Neural cell (in vitro differentiated cells): Measurements from ENCODE around the gene DMRTA2. TPM values are rescaled to one million over a fixed set of nuclear protein-coding genes. Genes with fewer than 3 reads are reported as not detected.

Experiments
- H2AFZ ChIP-seq: fragments of 200-600, 300-800 bp; sonication (generic), shearing (Covaris generic); 2 replicates; pipeline ENCODE4 v1.6.0; 2014; ENCODE audit warnings: low read depth, mild to moderate bottlenecking, antibody characterized with exemption, low read length, moderate library complexity
- H3F3A ChIP-seq: fragments of 200-600 bp; shearing (Covaris generic); 2 replicates; pipeline ENCODE4 v1.6.1; 2016; ENCODE audit warnings: mild to moderate bottlenecking, moderate library complexity, mixed read lengths, antibody characterized with exemption, low read length; ENCODE audit not compliant: insufficient read depth, poor library complexity, severe bottlenecking
- H3K27ac ChIP-seq: fragments of 200-600, 300-800 bp; sonication (generic), shearing (Covaris generic); 2 replicates; pipeline ENCODE4 v1.5.1; 2014; ENCODE audit warnings: mild to moderate bottlenecking, low read length, moderate library complexity
- H3K27me3 ChIP-seq: fragments of 300-800, 200-600 bp; sonication (generic), shearing (Covaris generic); 2 replicates; pipeline ENCODE4 v1.6.0; 2014; ENCODE audit warnings: mild to moderate bottlenecking, low read depth, low read length, moderate library complexity; ENCODE audit not compliant: insufficient read depth
- H3K36me3 ChIP-seq: fragments of 300-800, 200-600 bp; sonication (generic), shearing (Covaris generic); 2 replicates; pipeline ENCODE4 v1.5.1; 2014; ENCODE audit warnings: mild to moderate bottlenecking, antibody characterized with exemption, low read length, moderate library complexity; ENCODE audit not compliant: insufficient read depth
- H3K4me2 ChIP-seq: fragments of 300-800, 200-600 bp; sonication (generic), shearing (Covaris generic); 2 replicates; pipeline ENCODE4 v1.6.0; 2014; ENCODE audit warnings: mild to moderate bottlenecking, low read length
- H3K4me3 ChIP-seq: fragments of 300-800, 200-600 bp; sonication (generic), shearing (Covaris generic); 2 replicates; pipeline ENCODE4 v1.5.1; 2014; ENCODE audit warnings: mild to moderate bottlenecking, low read length, moderate library complexity
- H3K79me2 ChIP-seq: fragments of 200-600 bp; shearing (Covaris generic); replicated peaks from 2 replicates; pipeline ENCODE4 v1.6.0; 2014; ENCODE audit warnings: mild to moderate bottlenecking, low read length, moderate library complexity; ENCODE audit not compliant: insufficient read depth
- H3K9ac ChIP-seq: fragments of 300-800, 200-600 bp; sonication (generic), shearing (Covaris generic); 2 replicates; pipeline ENCODE4 v1.6.1; 2016; ENCODE audit warnings: mild to moderate bottlenecking, low read length, mixed read lengths
- H3K9me2 ChIP-seq: fragments of 200-600 bp; shearing (Covaris generic); 2 replicates; pipeline ENCODE4 v1.6.1; 2016; ENCODE audit warnings: mild to moderate bottlenecking, low read length, mixed read lengths; ENCODE audit not compliant: insufficient read depth
- H3K9me3 ChIP-seq: fragments of 200-600, 300-800 bp; sonication (generic), shearing (Covaris generic); 2 replicates; pipeline ENCODE4 v1.6.1; 2016; ENCODE audit warnings: mild to moderate bottlenecking, mixed run types, low read length, moderate library complexity, mixed read lengths
- H4K20me1 ChIP-seq: fragments of 200-600 bp; shearing (Covaris generic); 2 replicates; pipeline ENCODE4 v1.6.1; 2016; ENCODE audit warnings: mild to moderate bottlenecking, mixed run types; ENCODE audit not compliant: insufficient read depth
- EZH2 ChIP-seq: fragments of 200-600, 300-800 bp; shearing (Covaris generic), sonication (generic); IDR thresholded peaks from 2 replicates; pipeline ENCODE4 v1.6.1; 2014; ENCODE audit warnings: antibody characterized with exemption, low read length, borderline replicate concordance, mild to moderate bottlenecking; ENCODE audit not compliant: insufficient read depth, poor library complexity, severe bottlenecking
- MXI1 ChIP-seq: fragments of 450-650 bp; conservative IDR thresholded peaks from 2 replicates; pipeline ENCODE4 v1.6.1; 2014; ENCODE audit warnings: antibody characterized with exemption, mild to moderate bottlenecking; ENCODE audit not compliant: poor library complexity, severe bottlenecking
- POLR2AphosphoS5 ChIP-seq: IDR thresholded peaks from 2 replicates; pipeline ENCODE4 v1.6.1; 2012
- RAD21 ChIP-seq: fragments of 450-650 bp; conservative IDR thresholded peaks from 2 replicates; pipeline ENCODE4 v1.6.1; 2014; ENCODE audit warnings: antibody characterized with exemption, mild to moderate bottlenecking, moderate library complexity
- polyA plus RNA-seq: library from polyadenylated mRNA; depleted of rRNA; stranded (reverse); fragments of >200 nt; gene quantifications from 2 replicates; pipeline ENCODE4 v1.2.3, GENCODE V29; 2014
- TF ChIP-seq, protein P1 (sequence below): IDR thresholded peaks from 2 replicates; pipeline ENCODE4 v1.6.1; 2012; ENCODE audit warnings: borderline replicate concordance

The DMRTA2 gene
- polyA plus RNA-seq, 1 donor from 2014 or later: 0.22 TPM

DNA sequence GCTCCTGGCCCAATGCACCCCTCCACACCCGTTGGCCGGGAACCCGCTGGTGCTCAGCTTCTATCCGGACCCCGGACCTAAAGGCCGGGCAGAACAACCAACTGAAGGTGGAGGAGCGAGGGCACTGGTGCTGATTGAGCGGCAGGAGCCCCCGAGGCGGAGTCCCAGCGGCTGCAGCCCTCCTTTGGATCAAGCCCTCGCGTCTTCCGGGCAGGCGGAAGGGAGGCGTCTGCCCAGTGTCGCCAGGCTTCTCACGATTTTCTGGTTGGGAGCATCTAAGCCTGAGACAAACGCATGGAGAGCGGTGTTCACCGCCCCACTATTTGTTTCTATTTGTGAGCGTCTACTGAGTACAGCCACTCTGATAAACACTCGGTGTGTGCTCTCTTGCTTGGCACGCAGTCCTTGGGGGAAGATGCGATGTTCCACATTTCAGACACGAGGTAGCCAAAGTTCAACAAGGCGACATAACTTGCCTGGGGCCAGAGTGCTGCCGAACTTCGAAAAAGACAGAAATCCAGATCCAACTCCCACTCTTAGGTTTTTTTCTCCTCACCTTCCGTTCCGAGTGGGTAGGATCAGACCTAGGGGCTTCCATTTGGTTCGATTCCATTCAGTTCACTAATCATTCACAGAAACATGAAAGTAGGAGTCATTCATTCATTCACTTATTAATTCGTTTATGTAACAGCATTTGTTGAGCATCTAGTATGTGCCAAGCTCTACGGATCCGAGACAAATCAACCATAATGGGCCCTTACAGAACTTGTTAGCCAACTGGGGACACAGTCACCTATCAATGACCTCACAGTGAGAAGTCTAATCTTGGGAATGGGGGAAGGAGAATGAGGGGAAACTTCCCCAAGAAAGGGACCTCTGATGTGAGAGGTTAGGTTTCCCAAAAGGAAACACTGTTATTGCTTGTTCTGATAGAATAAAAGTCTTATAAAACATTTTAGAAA, 4.9 kb upstream of the DMRTA2 start:
- Histone ChIP-seq H3K36me3 (no peaks in the 10 kb centered on the region), H3F3A (no peaks in the 10 kb centered on the region), H4K20me1 (no peaks in the 10 kb centered on the region), H3K4me2 (no peak overlapping the region), H3K27ac (no peak overlapping the region), H3K9me2 (no peaks in the 10 kb centered on the region), H3K27me3 (peaks cover 98% of the 10 kb centered on the region), H3K79me2 (no peaks in the 10 kb centered on the region), H3K9me3 (peaks cover 4% of the 10 kb centered on the region), H3K4me3 (no peak overlapping the region), H3K9ac (no peak overlapping the region), H2AFZ (no peak overlapping the region)
- TF ChIP-seq EZH2 (peak; percentile 24), MXI1 (no peak)

DNA sequence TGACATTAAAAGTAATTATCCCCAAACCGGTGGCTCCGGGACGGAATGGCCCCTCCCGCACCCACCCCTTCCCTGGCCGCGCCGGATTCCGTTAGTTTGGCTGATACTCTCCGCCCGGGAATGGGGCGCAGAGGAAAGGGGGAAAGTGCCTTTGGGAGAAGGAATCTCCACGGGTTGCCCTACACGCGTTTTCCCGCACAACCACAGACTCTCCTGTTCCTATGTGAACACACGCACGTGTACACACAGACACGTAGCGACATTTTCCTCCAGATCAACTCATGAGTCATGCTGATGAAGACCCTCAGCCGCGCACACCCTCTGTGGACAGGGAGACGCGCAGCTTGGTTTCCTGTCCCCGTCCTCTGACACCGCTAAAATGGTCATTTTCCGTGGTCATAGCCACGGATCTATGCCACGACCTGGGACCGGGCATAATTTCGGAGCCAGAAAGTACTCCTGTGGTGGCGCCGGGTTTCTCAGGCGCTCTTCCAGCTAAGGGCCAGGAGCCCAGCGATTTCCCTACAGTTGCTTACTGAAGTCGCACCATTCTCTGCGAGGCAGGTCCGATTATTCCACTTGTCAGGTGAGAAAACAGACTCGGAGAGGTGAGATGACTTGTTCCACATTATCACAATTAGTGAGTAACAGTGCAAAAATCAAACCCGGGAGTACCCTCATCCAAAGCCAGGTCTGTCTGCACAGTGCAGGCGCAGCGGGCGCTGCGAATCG, 4.0 kb upstream of the DMRTA2 start:
- no peaks in the 10 kb centered on the region for H3K36me3 ChIP-seq
- peaks cover 100% of the 10 kb centered on the region for H3K27me3 ChIP-seq
- no peak overlapping the region for H3K27ac ChIP-seq
- H3K4me2 ChIP-seq: no peak overlapping the region
- H2AFZ ChIP-seq: no peak overlapping the region
- no peak overlapping the region for H3K4me3 ChIP-seq
- TF ChIP-seq RAD21 (no peak), EZH2 (peak; percentile 61)
- H4K20me1 ChIP-seq: no peaks in the 10 kb centered on the region
- peaks cover 4% of the 10 kb centered on the region for H3K9me3 ChIP-seq
- H3K9ac ChIP-seq: no peak overlapping the region
- H3F3A ChIP-seq: no peaks in the 10 kb centered on the region
- no peaks in the 10 kb centered on the region for H3K79me2 ChIP-seq
- no peaks in the 10 kb centered on the region for H3K9me2 ChIP-seq

DNA sequence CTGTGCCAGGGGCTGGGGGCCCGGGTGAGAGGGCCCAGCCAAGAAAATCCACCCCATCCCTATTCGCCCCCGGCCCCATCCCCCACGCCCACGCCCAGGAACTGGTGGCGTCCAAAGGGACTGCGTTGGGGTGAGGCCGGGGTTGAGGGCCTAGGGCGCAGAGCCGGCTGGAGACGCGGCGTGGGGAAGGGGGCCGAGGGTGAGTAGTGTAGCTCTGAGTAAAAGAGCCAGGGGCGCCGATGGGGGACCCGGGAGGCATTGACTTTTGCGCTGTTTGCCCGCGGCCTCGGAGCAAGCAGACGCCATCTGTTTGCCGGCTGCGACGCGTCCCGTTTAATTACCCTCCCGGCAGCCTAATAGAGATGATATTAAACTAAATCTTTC, 3.5 kb upstream of the DMRTA2 start:
- TF ChIP-seq, protein P1, sequence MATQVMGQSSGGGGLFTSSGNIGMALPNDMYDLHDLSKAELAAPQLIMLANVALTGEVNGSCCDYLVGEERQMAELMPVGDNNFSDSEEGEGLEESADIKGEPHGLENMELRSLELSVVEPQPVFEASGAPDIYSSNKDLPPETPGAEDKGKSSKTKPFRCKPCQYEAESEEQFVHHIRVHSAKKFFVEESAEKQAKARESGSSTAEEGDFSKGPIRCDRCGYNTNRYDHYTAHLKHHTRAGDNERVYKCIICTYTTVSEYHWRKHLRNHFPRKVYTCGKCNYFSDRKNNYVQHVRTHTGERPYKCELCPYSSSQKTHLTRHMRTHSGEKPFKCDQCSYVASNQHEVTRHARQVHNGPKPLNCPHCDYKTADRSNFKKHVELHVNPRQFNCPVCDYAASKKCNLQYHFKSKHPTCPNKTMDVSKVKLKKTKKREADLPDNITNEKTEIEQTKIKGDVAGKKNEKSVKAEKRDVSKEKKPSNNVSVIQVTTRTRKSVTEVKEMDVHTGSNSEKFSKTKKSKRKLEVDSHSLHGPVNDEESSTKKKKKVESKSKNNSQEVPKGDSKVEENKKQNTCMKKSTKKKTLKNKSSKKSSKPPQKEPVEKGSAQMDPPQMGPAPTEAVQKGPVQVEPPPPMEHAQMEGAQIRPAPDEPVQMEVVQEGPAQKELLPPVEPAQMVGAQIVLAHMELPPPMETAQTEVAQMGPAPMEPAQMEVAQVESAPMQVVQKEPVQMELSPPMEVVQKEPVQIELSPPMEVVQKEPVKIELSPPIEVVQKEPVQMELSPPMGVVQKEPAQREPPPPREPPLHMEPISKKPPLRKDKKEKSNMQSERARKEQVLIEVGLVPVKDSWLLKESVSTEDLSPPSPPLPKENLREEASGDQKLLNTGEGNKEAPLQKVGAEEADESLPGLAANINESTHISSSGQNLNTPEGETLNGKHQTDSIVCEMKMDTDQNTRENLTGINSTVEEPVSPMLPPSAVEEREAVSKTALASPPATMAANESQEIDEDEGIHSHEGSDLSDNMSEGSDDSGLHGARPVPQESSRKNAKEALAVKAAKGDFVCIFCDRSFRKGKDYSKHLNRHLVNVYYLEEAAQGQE: no peak
- TF ChIP-seq POLR2AphosphoS5: no peak
- TF ChIP-seq EZH2: peak; percentile 79
- H3K4me2 ChIP-seq: no peak overlapping the region
- no peak overlapping the region for H3K27ac ChIP-seq
- H4K20me1 ChIP-seq: no peaks in the 10 kb centered on the region
- peaks cover 4% of the 10 kb centered on the region for H3K9me3 ChIP-seq
- no peak overlapping the region for H2AFZ ChIP-seq
- H3K4me3 ChIP-seq: no peak overlapping the region
- H3F3A ChIP-seq: no peaks in the 10 kb centered on the region
- H3K27me3 ChIP-seq: peaks cover 100% of the 10 kb centered on the region
- no peaks in the 10 kb centered on the region for H3K9me2 ChIP-seq
- no peak overlapping the region for H3K9ac ChIP-seq
- H3K79me2 ChIP-seq: no peaks in the 10 kb centered on the region
- H3K36me3 ChIP-seq: no peaks in the 10 kb centered on the region
